Mononuclear cell (primary cell): ENCODE results near the gene SUN3. TPM values are rescaled to one million over a fixed set of nuclear protein-coding genes. Genes with fewer than 3 reads are reported as not detected.

Source experiments
- H3K27me3 ChIP-seq: 2 replicates; pipeline ENCODE4 v1.6.0; 2011; ENCODE audit warnings: low read length, control low read depth; ENCODE audit not compliant: insufficient read depth
- H3K4me1 ChIP-seq: 2 replicates; pipeline ENCODE4 v1.5.1; 2011; ENCODE audit warnings: mild to moderate bottlenecking, low read length, control low read depth; ENCODE audit not compliant: insufficient read depth
- H3K4me3 ChIP-seq: 2 replicates; pipeline ENCODE4 v1.5.1; 2011; ENCODE audit warnings: mild to moderate bottlenecking, low read length, moderate library complexity
- H3K9me3 ChIP-seq: 2 replicates; pipeline ENCODE4 v1.5.1; 2011; ENCODE audit warnings: low read depth, mild to moderate bottlenecking, control low read depth, low read length
- total RNA-seq: library from RNA; depleted of rRNA; stranded (reverse); fragments of >200 nt; gene quantifications from one replicate; pipeline ENCODE4 v1.2.3, GENCODE V29; 2012

Gene SUN3
- total RNA-seq, result 0.10 TPM

- Histone ChIP-seq H3K27me3 (peaks cover 63% of the 10 kb centered on the region), H3K4me3 (no peak within 1 kb of the TSS), H3K4me1 (no peaks in the 10 kb centered on the region), H3K9me3 (peaks cover 5% of the 10 kb centered on the region)
These were observed at the start of gene SUN3 for GRCh38 chr7:48028938-48029337. Gene SUN3 (minus strand): TSS chr7:48029107. CDS start chr7:48028938, 169 bp downstream.

- no peaks in the 10 kb centered on the region for H3K27me3 ChIP-seq
- H3K4me1 ChIP-seq, result peaks cover 23% of the 10 kb centered on the region
- H3K4me3 ChIP-seq, result no peak overlapping the region
- H3K9me3 ChIP-seq, result no peaks in the 10 kb centered on the region
These were observed 49.6 kb upstream of the SUN3 start for GRCh38 chr7:48078470-48078869.

- no peaks in the 10 kb centered on the region for H3K27me3 ChIP-seq
- no peaks in the 10 kb centered on the region for H3K9me3 ChIP-seq
- H3K4me1 ChIP-seq, result peaks cover 23% of the 10 kb centered on the region
- H3K4me3 ChIP-seq, result no peak overlapping the region
These were observed 48.5 kb upstream of the SUN3 start for GRCh38 chr7:48077423-48077822.

GRCh38 chr7:48074204-48074654 is 45.3 kb upstream of the SUN3 start:
- Histone ChIP-seq H3K27me3 (no peaks in the 10 kb centered on the region), H3K4me1 (peaks cover 15% of the 10 kb centered on the region), H3K9me3 (no peaks in the 10 kb centered on the region), H3K4me3 (no peak overlapping the region)

- peaks cover 3% of the 10 kb centered on the region for H3K4me1 ChIP-seq
- H3K9me3 ChIP-seq, result no peaks in the 10 kb centered on the region
- H3K27me3 ChIP-seq, result no peaks in the 10 kb centered on the region
- no peak overlapping the region for H3K4me3 ChIP-seq
These were observed 38.6 kb upstream of the SUN3 start for GRCh38 chr7:48067475-48067874.

GRCh38 chr7:48063985-48064384 is 35.1 kb upstream of the SUN3 start:
- Histone ChIP-seq H3K9me3 (no peaks in the 10 kb centered on the region), H3K27me3 (no peaks in the 10 kb centered on the region), H3K4me3 (no peak overlapping the region), H3K4me1 (peaks cover 8% of the 10 kb centered on the region)

GRCh38 chr7:48059706-48060105 is 30.8 kb upstream of the SUN3 start:
- no peaks in the 10 kb centered on the region for H3K27me3 ChIP-seq
- H3K9me3 ChIP-seq, result no peaks in the 10 kb centered on the region
- no peak overlapping the region for H3K4me3 ChIP-seq
- peaks cover 8% of the 10 kb centered on the region for H3K4me1 ChIP-seq

- H3K27me3 ChIP-seq, result no peaks in the 10 kb centered on the region
- no peaks in the 10 kb centered on the region for H3K9me3 ChIP-seq
- no peak overlapping the region for H3K4me3 ChIP-seq
- H3K4me1 ChIP-seq, result peaks cover 8% of the 10 kb centered on the region
These were observed 30.1 kb upstream of the SUN3 start for GRCh38 chr7:48058990-48059389.

- no peaks in the 10 kb centered on the region for H3K9me3 ChIP-seq
- peaks cover under 1% of the 10 kb centered on the region for H3K4me1 ChIP-seq
- H3K27me3 ChIP-seq, result no peaks in the 10 kb centered on the region
- H3K4me3 ChIP-seq, result no peak overlapping the region
These were observed 24.8 kb upstream of the SUN3 start for GRCh38 chr7:48053736-48054135.

- no peaks in the 10 kb centered on the region for H3K4me1 ChIP-seq
- H3K9me3 ChIP-seq, result no peaks in the 10 kb centered on the region
- H3K27me3 ChIP-seq, result no peaks in the 10 kb centered on the region
- H3K4me3 ChIP-seq, result no peak overlapping the region
These were observed 23.8 kb upstream of the SUN3 start for GRCh38 chr7:48052748-48053147.

GRCh38 chr7:48049850-48050249 is 20.9 kb upstream of the SUN3 start:
- Histone ChIP-seq H3K4me1 (peaks cover 6% of the 10 kb centered on the region), H3K27me3 (no peaks in the 10 kb centered on the region), H3K4me3 (no peak overlapping the region), H3K9me3 (no peaks in the 10 kb centered on the region)

GRCh38 chr7:48048113-48048512 is 19.2 kb upstream of the SUN3 start:
- no peak overlapping the region for H3K4me3 ChIP-seq

GRCh38 chr7:48046458-48046857 is 17.6 kb upstream of the SUN3 start:
- Histone ChIP-seq H3K9me3 (no peaks in the 10 kb centered on the region), H3K4me1 (peaks cover 6% of the 10 kb centered on the region), H3K4me3 (no peak overlapping the region), H3K27me3 (no peaks in the 10 kb centered on the region)

More at GRCh38 chr7:48048113-48048512, 19.2 kb upstream of the SUN3 start:
- H3K27me3 ChIP-seq, result no peaks in the 10 kb centered on the region
- H3K9me3 ChIP-seq, result no peaks in the 10 kb centered on the region
- H3K4me1 ChIP-seq, result peaks cover 6% of the 10 kb centered on the region

- Histone ChIP-seq H3K4me3 (no peak overlapping the region), H3K27me3 (no peaks in the 10 kb centered on the region)
These were observed 16.4 kb upstream of the SUN3 start for GRCh38 chr7:48045195-48045765.

GRCh38 chr7:48042636-48043035 is 13.7 kb upstream of the SUN3 start:
- Histone ChIP-seq H3K9me3 (no peaks in the 10 kb centered on the region), H3K27me3 (peaks cover 5% of the 10 kb centered on the region), H3K4me3 (no peak overlapping the region)

More at GRCh38 chr7:48045195-48045765, 16.4 kb upstream of the SUN3 start:
- H3K9me3 ChIP-seq, result no peaks in the 10 kb centered on the region
- H3K4me1 ChIP-seq, result peaks cover 6% of the 10 kb centered on the region

GRCh38 chr7:48042216-48042615 is 13.3 kb upstream of the SUN3 start:
- H3K27me3 ChIP-seq, result peaks cover 6% of the 10 kb centered on the region
- peaks cover 6% of the 10 kb centered on the region for H3K4me1 ChIP-seq
- no peak overlapping the region for H3K4me3 ChIP-seq
- no peaks in the 10 kb centered on the region for H3K9me3 ChIP-seq

More at GRCh38 chr7:48042636-48043035, 13.7 kb upstream of the SUN3 start:
- H3K4me1 ChIP-seq, result peaks cover 6% of the 10 kb centered on the region
